Adrenal gland (tissue), 12 donors: ENCODE measurements around the gene ARL6. TPM values are rescaled to one million over a fixed set of nuclear protein-coding genes. Genes with fewer than 3 reads are reported as not detected.

Source experiments
- DNase-seq, 7 donors: peaks; one replicate each; pipeline ENCODE4 v3.0.0-alpha.2; 2019 to 2020
- H3K27ac ChIP-seq, 5 donors: fragments of 200-600 bp; sonication (generic) in 4 of 5; 1 replicate in 3 of 5; 2 replicates in 2 of 5; pipeline versions ENCODE4 v1.5.1 to v1.8.0; 2016 to 2020; ENCODE audit warnings: mild to moderate bottlenecking in 1 of 5
- H3K27me3 ChIP-seq: fragments of 200-600 bp; 2 replicates; pipeline ENCODE4 v1.8.0; 2021
- H3K36me3 ChIP-seq, 2 donors: fragments of 200-600 bp; replicated peaks in 1 of 2; 1 replicate in 1 of 2; 2 replicates in 1 of 2; pipeline versions ENCODE4 v1.5.1 to v1.8.0; 2018 to 2022
- H3K4me1 ChIP-seq, 2 donors: fragments of 200-600 bp; replicated peaks in 1 of 2; 1 replicate in 1 of 2; 2 replicates in 1 of 2; pipeline versions ENCODE4 v1.5.1 to v1.8.0; 2018 to 2021
- H3K4me3 ChIP-seq, 4 donors: fragments of 200-600 bp; sonication (generic) in 3 of 4; one replicate each; pipeline ENCODE4 v1.5.1; 2016 to 2018
- H3K9me3 ChIP-seq, 3 donors: fragments of 200-600 bp; sonication (generic) in 1 of 3; replicated peaks in 1 of 3; 1 replicate in 2 of 3; 2 replicates in 1 of 3; pipeline versions ENCODE4 v1.5.1 to v1.8.0; 2016 to 2021
- POLR2A ChIP-seq, 2 donors: fragments of 450-650 bp; IDR thresholded peaks; one replicate each; pipeline ENCODE4 v1.6.1; 2017; ENCODE audit warnings: antibody characterized with exemption in 2 of 2, mild to moderate bottlenecking in 2 of 2, moderate library complexity in 1 of 2
- WGBS, 4 donors: extraction: QIAGEN DNeasy Blood & Tissue Kit in 2 of 4; methylation state at CpG; one replicate each; pipeline versions ENCODE4 v1.1.5 to v1.1.7; 2013 to 2017; 5-methylcytosine and 5-hydroxymethylcytosine counted together
- intact Hi-C, 2 donors: fragments of 100-400 bp; cut with DNase I; formaldehyde crosslinking; loops; one replicate each; pipeline versions ENCODE4 v1.14.1 to v1.15.0; 2022 to 2023
- polyA plus RNA-seq, 3 donors: library from polyadenylated mRNA; stranded (reverse); fragments of 200-250 nt in 2 of 3; fragments of 350-450 nt in 1 of 3; fragmentation: Illumina TruSeq in 1 of 3; extraction: RNeasy Lipid Tissue Mini Kit (QIAGEN cat#74804) in 1 of 3; gene quantifications; one replicate each; pipeline ENCODE4 v1.2.3, GENCODE V29; 2013 to 2014
- total RNA-seq, 9 donors: library from RNA; depleted of rRNA in 4 of 9; stranded (reverse); fragments of >200 nt in 4 of 9; fragments of 120-200 nt in 1 of 9; fragmentation: NEBNext Ultra II Directional in 1 of 9; extraction: Animal tissue kit (Norgen Biotek cat#: 25700) in 1 of 9; gene quantifications; one replicate each; pipeline versions ENCODE4 v1.1.0 to v1.2.4, GENCODE V29; 2013 to 2023
- TF ChIP-seq, protein P1 (sequence below), 6 experiments: fragments of 450-650 bp in 4 of 6; fragments of 200-600 bp in 2 of 6; sonication (generic) in 1 of 6; IDR thresholded peaks; 1 replicate in 5 of 6; 2 replicates in 1 of 6; pipeline versions ENCODE4 v1.5.1 to v1.8.0; 2016 to 2021; ENCODE audit warnings: antibody characterized with exemption in 6 of 6, mild to moderate bottlenecking in 2 of 6, moderate library complexity in 1 of 6
- donor health status: healthy with polysubstance abuse.
- donor health status: Bipolar disorder and iron deficiency.
- donor health status: DM: yes; HTN: yes; CAD: no.
- donor health status: DM: no; HTN: no; CAD: no.
- donor health status: DM: no; HTN: no; CAD: no.
- donor health status: DM: yes; HTN: yes; CAD: no.

The ARL6 gene
- total and polyA plus RNA-seq, 12 donors: 3.1 to 9.9 (median 6.9) TPM

DNA sequence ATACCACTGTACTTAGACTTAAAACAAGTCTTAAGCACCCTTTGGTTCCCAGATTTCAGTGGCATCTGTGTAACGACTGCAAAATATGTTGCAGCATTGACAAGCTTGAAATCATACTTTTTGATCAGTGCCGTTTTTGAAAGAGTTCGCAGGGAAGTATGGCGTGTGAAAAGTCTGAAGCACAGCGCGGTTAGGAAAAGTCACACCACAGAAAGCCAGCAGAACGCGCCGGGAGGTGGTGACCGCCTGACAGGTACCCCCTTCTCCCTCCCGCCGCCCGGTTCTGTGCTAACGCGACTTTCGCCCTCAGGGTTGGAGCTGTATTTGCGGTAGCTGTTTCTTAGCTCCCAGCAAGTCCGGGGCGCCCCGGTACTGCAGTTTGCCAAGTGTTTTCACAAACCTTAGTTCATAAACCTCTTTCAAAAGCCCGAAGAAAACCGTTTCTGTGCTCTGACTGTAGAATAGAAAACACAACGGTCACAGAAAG, 56.8 kb downstream of the ARL6 start:
- 0 to 2% (median 1%) methylated on average over 13 to 23 of the region's 23 CpGs for WGBS, 4 donors
- peak; percentile 40 to 76 (median 62) for DNase-seq
- Histone ChIP-seq H3K36me3 (no peaks in the 10 kb centered on the region), H3K9me3 (no peaks in the 10 kb centered on the region), H3K27me3 (no peaks in the 10 kb centered on the region), H3K4me1 (peaks cover 0 to 18% of the 10 kb centered on the region in 2 donors), H3K4me3 (peak overlapping the region; percentile 61 to 87 (median 71)), H3K27ac (peak overlapping the region in 4 of 5 donors; percentile 65 to 95 (median 90))
- intact Hi-C loops: loop anchor here in 1 of 2 donors (10.0 kb wide), 2 partner anchors 53 to 153 kb away; partner anchors contain the start of gene RIOX2
- TF ChIP-seq POLR2A (IDR thresholded peaks at IDR 0.05): no peak
- TF ChIP-seq, protein P1, sequence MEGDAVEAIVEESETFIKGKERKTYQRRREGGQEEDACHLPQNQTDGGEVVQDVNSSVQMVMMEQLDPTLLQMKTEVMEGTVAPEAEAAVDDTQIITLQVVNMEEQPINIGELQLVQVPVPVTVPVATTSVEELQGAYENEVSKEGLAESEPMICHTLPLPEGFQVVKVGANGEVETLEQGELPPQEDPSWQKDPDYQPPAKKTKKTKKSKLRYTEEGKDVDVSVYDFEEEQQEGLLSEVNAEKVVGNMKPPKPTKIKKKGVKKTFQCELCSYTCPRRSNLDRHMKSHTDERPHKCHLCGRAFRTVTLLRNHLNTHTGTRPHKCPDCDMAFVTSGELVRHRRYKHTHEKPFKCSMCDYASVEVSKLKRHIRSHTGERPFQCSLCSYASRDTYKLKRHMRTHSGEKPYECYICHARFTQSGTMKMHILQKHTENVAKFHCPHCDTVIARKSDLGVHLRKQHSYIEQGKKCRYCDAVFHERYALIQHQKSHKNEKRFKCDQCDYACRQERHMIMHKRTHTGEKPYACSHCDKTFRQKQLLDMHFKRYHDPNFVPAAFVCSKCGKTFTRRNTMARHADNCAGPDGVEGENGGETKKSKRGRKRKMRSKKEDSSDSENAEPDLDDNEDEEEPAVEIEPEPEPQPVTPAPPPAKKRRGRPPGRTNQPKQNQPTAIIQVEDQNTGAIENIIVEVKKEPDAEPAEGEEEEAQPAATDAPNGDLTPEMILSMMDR (IDR thresholded peaks at IDR 0.05): peak in 5 of 6 experiments; percentile 10 to 30 (median 20)

DNA sequence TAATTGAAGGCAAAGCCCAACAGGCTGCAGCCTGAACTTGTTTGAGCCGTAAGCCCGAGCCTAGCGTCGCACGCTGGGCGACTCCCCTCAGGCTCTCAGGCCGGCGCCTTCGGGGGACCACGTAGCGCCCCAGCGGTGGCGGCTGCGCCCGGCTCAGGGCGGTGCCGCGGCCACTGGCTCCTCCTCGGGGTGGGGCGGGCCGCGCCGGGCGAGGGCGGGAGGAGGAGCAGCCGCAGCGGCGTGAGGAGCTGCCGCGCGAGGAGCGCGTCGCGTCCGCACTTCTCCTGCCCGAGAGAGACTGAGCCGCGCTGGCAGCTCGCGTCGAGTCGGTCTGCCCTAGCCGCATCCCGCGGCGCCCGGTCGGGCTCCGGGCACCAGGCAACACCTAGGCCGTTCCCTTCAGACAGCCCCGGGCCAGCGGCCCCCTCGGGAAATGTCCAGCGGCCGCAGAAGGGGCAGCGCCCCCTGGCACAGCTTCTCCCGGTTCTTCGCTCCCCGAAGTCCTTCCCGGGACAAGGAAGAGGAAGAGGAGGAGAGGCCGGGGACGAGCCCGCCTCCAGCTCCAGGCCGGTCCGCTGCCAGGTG, 57.3 kb downstream of the ARL6 start, which contains the start of gene CRYBG3:
Gene CRYBG3, plus strand, starts transcription at position 238 of the 585 bp plus-strand sequence. Its CDS starts 196 bp downstream, at position 434.
- Histone ChIP-seq H3K4me1 (peaks cover 0 to 18% of the 10 kb centered on the region in 2 donors), H3K27ac (peak within 1 kb of the TSS; percentile 31 to 95 (median 90)), H3K36me3 (no peaks in the 10 kb centered on the region), H3K4me3 (peak within 1 kb of the TSS; percentile 61 to 87 (median 71)), H3K27me3 (no peaks in the 10 kb centered on the region), H3K9me3 (no peaks in the 10 kb centered on the region)
- peak; percentile 46 to 88 for TF ChIP-seq POLR2A (IDR thresholded peaks at IDR 0.05)
- TF ChIP-seq, protein P1 (IDR thresholded peaks at IDR 0.05): peak in 2 of 6 experiments; percentile 1 to 12
- WGBS, 4 donors: 0 to 1% (median 0%) methylated on average over 5 to 66 of the region's 66 CpGs; no CpG with 5 or more reads in 1 of the 4 donors
- peak; percentile 78 to 86 (median 82) for DNase-seq
- intact Hi-C loops: loop anchor here in 1 of 2 donors (10.0 kb wide), 2 partner anchors 53 to 153 kb away; partner anchors contain the start of gene RIOX2

DNA sequence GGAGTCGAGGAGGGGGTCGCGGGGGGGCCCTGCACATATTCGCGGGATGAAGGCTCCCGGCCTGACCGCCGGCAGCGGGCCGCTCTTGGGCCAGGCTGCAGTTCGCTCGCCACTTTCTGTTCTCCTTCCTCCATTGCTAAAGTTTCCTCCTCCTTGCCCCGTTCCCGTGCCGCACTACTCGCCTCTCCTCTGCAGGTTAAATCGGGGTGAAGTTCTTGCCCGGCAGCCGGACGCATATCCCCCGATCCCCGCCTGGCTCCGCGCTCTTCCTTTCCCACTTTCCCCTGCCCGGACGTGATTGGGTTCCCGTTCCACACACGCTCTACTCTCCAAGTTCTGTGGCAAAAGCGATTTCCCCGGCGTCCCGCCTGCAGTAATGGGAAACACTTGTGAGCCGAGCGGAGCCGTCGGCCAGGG, 57.8 kb downstream of the ARL6 start:
- H3K9me3 ChIP-seq: no peaks in the 10 kb centered on the region
- no peaks in the 10 kb centered on the region for H3K27me3 ChIP-seq
- no peaks in the 10 kb centered on the region for H3K36me3 ChIP-seq
- intact Hi-C loops: loop anchor here in 1 of 2 donors (10.0 kb wide), 2 partner anchors 52 to 152 kb away; partner anchors contain the start of gene RIOX2
- TF ChIP-seq, protein P1 (IDR thresholded peaks at IDR 0.05): no peak
- TF ChIP-seq POLR2A (IDR thresholded peaks at IDR 0.05): no peak
- H3K4me1 ChIP-seq: peaks cover 0 to 18% of the 10 kb centered on the region in 2 donors
- peak overlapping the region; percentile 31 to 95 (median 90) for H3K27ac ChIP-seq
- peak; percentile 51 to 68 (median 62) for DNase-seq
- 0 to 1% (median 1%) methylated on average over 24 to 36 of the region's 36 CpGs for WGBS, 4 donors
- peak overlapping the region; percentile 61 to 87 (median 71) for H3K4me3 ChIP-seq
